Measurements from ENCODE around the gene GPR158.

GRCh38 chr10:25481467-25481866 is 306.7 kb downstream of the GPR158 start:
- TF ChIP-seq POLR2A (IDR thresholded peaks at IDR 0.05; ENCODE audit: low read depth, low read length) (no peak), POLR2AphosphoS5 (IDR thresholded peaks at IDR 0.05; ENCODE audit: low read depth, low read length) (no peak)

Measured in GM12892 (cell line).